ENCODE data around the gene PLB1.

The PLB1 gene

GRCh38 chr2:28666496-28667184 lies 170.8 kb downstream of the PLB1 start:
- no peak for TF ChIP-seq CTCF (conservative IDR thresholded peaks at IDR 0.05; ENCODE audit: low read length)
- DNase-seq (ENCODE audit: low read depth) = peak; percentile 24
- H3K4me3 ChIP-seq (ENCODE audit: low read length) = no peak overlapping the region

GRCh38 chr2:28667261-28667660 lies 171.4 kb downstream of the PLB1 start:
- DNase-seq (ENCODE audit: low read depth) = no peak
- no peak overlapping the region for H3K4me3 ChIP-seq (ENCODE audit: low read length)
- no peak for TF ChIP-seq CTCF (conservative IDR thresholded peaks at IDR 0.05; ENCODE audit: low read length)

- TF ChIP-seq CTCF (conservative IDR thresholded peaks at IDR 0.05; ENCODE audit: low read length) = no peak
- H3K4me3 ChIP-seq (ENCODE audit: low read length) = no peak overlapping the region
- no peak for DNase-seq (ENCODE audit: low read depth)
Observed at GRCh38 chr2:28668106-28668814, 172.4 kb downstream of the PLB1 start.

- no peak overlapping the region for H3K4me3 ChIP-seq (ENCODE audit: low read length)
- TF ChIP-seq CTCF (conservative IDR thresholded peaks at IDR 0.05; ENCODE audit: low read length) = no peak
- no peak for DNase-seq (ENCODE audit: low read depth)
Observed at GRCh38 chr2:28668880-28669279, 173.0 kb downstream of the PLB1 start.

GRCh38 chr2:28670856-28671255 lies 175.0 kb downstream of the PLB1 start:
- H3K4me3 ChIP-seq (ENCODE audit: low read length) = no peak overlapping the region
- TF ChIP-seq CTCF (conservative IDR thresholded peaks at IDR 0.05; ENCODE audit: low read length) = no peak

GRCh38 chr2:28673338-28673737 lies 177.5 kb downstream of the PLB1 start:
- DNase-seq (ENCODE audit: low read depth) = no peak
- no peak overlapping the region for H3K4me3 ChIP-seq (ENCODE audit: low read length)
- TF ChIP-seq CTCF (conservative IDR thresholded peaks at IDR 0.05; ENCODE audit: low read length) = no peak

More at GRCh38 chr2:28670856-28671255, 175.0 kb downstream of the PLB1 start:
- DNase-seq (ENCODE audit: low read depth) = no peak

All from AG10803 (cell line).